H1 (cell line): ENCODE results near the gene TNP2. TPM values are rescaled to one million over a fixed set of nuclear protein-coding genes. Genes with fewer than 3 reads are reported as not detected.

Experiments used
- CTCF ChIA-PET: fragments of 300-600 bp; sonication (Branson Sonifier 250); formaldehyde crosslinking; loops from one replicate; lab custom pipeline; 2021; ENCODE audit not compliant: partially characterized antibody; lab: Charles Lee
- POLR2A ChIA-PET: fragments of 300-600 bp; sonication (Branson Sonifier 250); formaldehyde crosslinking; loops from one replicate; lab custom pipeline; 2021; ENCODE audit warnings: inconsistent platforms; ENCODE audit not compliant: partially characterized antibody; lab: Charles Lee
- DNase-seq, 2 experiments: peaks; one replicate each; pipeline versions ENCODE4 v3.0.0 to v3.0.0-alpha.2; 2010 to 2022; ENCODE audit warnings: low spot score in 2 of 2, low read depth in 1 of 2, mixed read lengths in 1 of 2
- FAIRE-seq: peaks from 2 replicates; lab custom pipeline; 2011; peaks lifted over from hg19 to GRCh38; lab: Jason Lieb, UNC
- H2AFZ ChIP-seq: 2 replicates; pipeline ENCODE4 v1.8.1; 2012; ENCODE audit warnings: low read length, inconsistent platforms
- H2AK5ac ChIP-seq: 2 replicates; pipeline ENCODE4 v1.6.1; 2013; ENCODE audit warnings: low read depth, low read length
- H2BK120ac ChIP-seq: replicated peaks from 2 replicates; pipeline ENCODE3; 2013; ENCODE audit warnings: low read depth, low read length, inconsistent platforms
- H2BK12ac ChIP-seq: 2 replicates; pipeline ENCODE4 v1.6.1; 2013; ENCODE audit warnings: low read depth, low read length
- H2BK15ac ChIP-seq: 2 replicates; pipeline ENCODE4 v1.6.1; 2013; ENCODE audit warnings: low read length
- H2BK20ac ChIP-seq: 2 replicates; pipeline ENCODE4 v1.6.1; 2013; ENCODE audit warnings: low read length
- H2BK5ac ChIP-seq: 2 replicates; pipeline ENCODE4 v1.6.1; 2013; ENCODE audit warnings: low read depth, low read length
- H3K14ac ChIP-seq: 2 replicates; pipeline ENCODE4 v1.6.1; 2013; ENCODE audit warnings: inconsistent platforms; ENCODE audit not compliant: insufficient read length
- H3K18ac ChIP-seq: 2 replicates; pipeline ENCODE4 v1.6.1; 2013; ENCODE audit warnings: low read length; ENCODE audit errors: extremely low read depth
- H3K23ac ChIP-seq: 2 replicates; pipeline ENCODE4 v1.6.1; 2013; ENCODE audit warnings: inconsistent platforms; ENCODE audit not compliant: insufficient read length
- H3K23me2 ChIP-seq: 2 replicates; pipeline ENCODE4 v1.6.1; 2013; ENCODE audit warnings: low read depth, low read length
- H3K27ac ChIP-seq: 2 replicates; pipeline ENCODE4 v1.6.1; 2011; ENCODE audit warnings: low read depth, low read length, inconsistent platforms
- H3K27me3 ChIP-seq, 4 experiments: replicated peaks in 1 of 4; 1 replicate in 1 of 4; 2 replicates in 3 of 4; pipeline versions ENCODE4 v1.6.1 to v1.8.1; 2011 to 2013; ENCODE audit warnings: low read length in 3 of 4, mild to moderate bottlenecking in 3 of 4, inconsistent platforms in 2 of 4, mixed read lengths in 2 of 4, moderate library complexity in 1 of 4; ENCODE audit not compliant: control insufficient read depth in 3 of 4, insufficient read depth in 3 of 4; ENCODE audit errors: extremely low read depth in 1 of 4
- H3K36me3 ChIP-seq, 4 experiments: 2 replicates each; pipeline versions ENCODE4 v1.6.1 to v1.8.1; 2011 to 2013; ENCODE audit warnings: mild to moderate bottlenecking in 4 of 4, low read length in 3 of 4, moderate library complexity in 2 of 4, control low read depth in 1 of 4, inconsistent platforms in 1 of 4; ENCODE audit not compliant: insufficient read depth in 4 of 4, control insufficient read depth in 2 of 4
- H3K4ac ChIP-seq: replicated peaks from 2 replicates; pipeline ENCODE3; 2013; ENCODE audit warnings: low read length, low read depth, mixed read lengths, inconsistent platforms; ENCODE audit not compliant: insufficient read length
- H3K4me1 ChIP-seq, 4 experiments: replicated peaks in 1 of 4; 1 replicate in 1 of 4; 2 replicates in 3 of 4; pipeline versions ENCODE4 v1.6.1 to v1.8.1; 2011 to 2013; ENCODE audit warnings: low read length in 3 of 4, inconsistent platforms in 2 of 4, mixed read lengths in 1 of 4; ENCODE audit not compliant: insufficient read depth in 4 of 4, control insufficient read depth in 3 of 4
- H3K4me2 ChIP-seq, 2 experiments: 2 replicates each; pipeline versions ENCODE4 v1.6.1 to v1.8.1; 2011 to 2013; ENCODE audit warnings: low read depth in 2 of 2, low read length in 2 of 2, control low read depth in 1 of 2, inconsistent platforms in 1 of 2, mild to moderate bottlenecking in 1 of 2; ENCODE audit not compliant: insufficient read depth in 1 of 2
- H3K4me3 ChIP-seq, 4 experiments: fragments of 200-600, 300-600 bp in 1 of 4; sonication (generic), shearing (Covaris generic), sonication (Bioruptor Twin) in 1 of 4; 2 replicates each; pipeline versions ENCODE4 v1.5.1 to v1.8.1; 2011 to 2016; ENCODE audit warnings: low read length in 4 of 4, low read depth in 3 of 4, control low read depth in 2 of 4, inconsistent platforms in 2 of 4, mild to moderate bottlenecking in 2 of 4, mixed read lengths in 1 of 4, moderate library complexity in 1 of 4; ENCODE audit not compliant: insufficient read depth in 2 of 4; ENCODE audit errors: extremely low read depth in 1 of 4
- H3K56ac ChIP-seq: replicated peaks from 2 replicates; pipeline ENCODE3; 2013; ENCODE audit warnings: low read depth, mild to moderate bottlenecking, mixed read lengths, low read length, inconsistent platforms; ENCODE audit not compliant: insufficient read length
- H3K79me1 ChIP-seq: 2 replicates; pipeline ENCODE4 v1.6.1; 2013; ENCODE audit warnings: low read depth, low read length, control low read depth
- H3K79me2 ChIP-seq, 2 experiments: 2 replicates each; pipeline versions ENCODE4 v1.6.1 to v1.8.1; 2012 to 2013; ENCODE audit warnings: low read length in 2 of 2, mild to moderate bottlenecking in 2 of 2, inconsistent platforms in 1 of 2; ENCODE audit not compliant: insufficient read depth in 2 of 2, control insufficient read depth in 1 of 2
- H3K9ac ChIP-seq, 4 experiments: replicated peaks in 1 of 4; 1 replicate in 1 of 4; 2 replicates in 3 of 4; pipeline versions ENCODE4 v1.6.1 to v1.8.1; 2011 to 2013; ENCODE audit warnings: low read depth in 3 of 4, low read length in 3 of 4, control low read depth in 2 of 4, mild to moderate bottlenecking in 2 of 4, moderate library complexity in 2 of 4, inconsistent platforms in 1 of 4; ENCODE audit errors: extremely low read depth in 1 of 4
- H3K9me3 ChIP-seq, 2 experiments: 2 replicates each; pipeline versions ENCODE4 v1.6.1 to v1.8.1; 2012 to 2013; ENCODE audit warnings: mild to moderate bottlenecking in 2 of 2, moderate library complexity in 2 of 2, control low read depth in 1 of 2, inconsistent platforms in 1 of 2, low read depth in 1 of 2, low read length in 1 of 2, mixed read lengths in 1 of 2; ENCODE audit not compliant: insufficient read depth in 2 of 2
- H4K20me1 ChIP-seq, 2 experiments: replicated peaks in 1 of 2; 2 replicates each; pipeline versions ENCODE3 to v1.8.1; 2011 to 2013; ENCODE audit warnings: inconsistent platforms in 2 of 2, low read length in 2 of 2, mild to moderate bottlenecking in 1 of 2; ENCODE audit not compliant: insufficient read depth in 2 of 2, control insufficient read depth in 1 of 2
- H4K5ac ChIP-seq: 2 replicates; pipeline ENCODE4 v1.6.1; 2013; ENCODE audit warnings: low read length, low read depth, mixed read lengths, inconsistent platforms; ENCODE audit not compliant: insufficient read length
- H4K8ac ChIP-seq: 2 replicates; pipeline ENCODE4 v1.8.0; 2013; ENCODE audit warnings: mild to moderate bottlenecking, moderate library complexity, low read length, inconsistent platforms; ENCODE audit not compliant: insufficient read depth; ENCODE audit errors: extremely low read depth
- H4K91ac ChIP-seq: replicated peaks from 2 replicates; pipeline ENCODE3; 2013; ENCODE audit warnings: low read length, mixed read lengths, inconsistent platforms; ENCODE audit not compliant: insufficient read length
- CBX8 ChIP-seq: fragments of 300-800, 300-1000 bp; sonication (generic); IDR thresholded peaks from 2 replicates; pipeline ENCODE4 v1.7.1; 2016; ENCODE audit warnings: low read depth, low read length, borderline replicate concordance
- CTBP2 ChIP-seq: IDR thresholded peaks from 2 replicates; pipeline ENCODE4 v1.7.0; 2011; ENCODE audit warnings: borderline replicate concordance, mild to moderate bottlenecking, moderate library complexity, mixed read lengths, low read length; ENCODE audit not compliant: insufficient read depth, insufficient read length
- EZH2 ChIP-seq: fragments of 200-600 bp; sonication (generic); IDR thresholded peaks from 2 replicates; pipeline ENCODE4 v1.7.1; 2012; ENCODE audit warnings: low read depth, mild to moderate bottlenecking, moderate library complexity, low read length, inconsistent platforms; ENCODE audit not compliant: severe bottlenecking
- JUN ChIP-seq: IDR thresholded peaks from 2 replicates; pipeline ENCODE4 v1.6.1; 2011; ENCODE audit warnings: low read depth, mild to moderate bottlenecking, improper control_type of control experiment, low read length
- NRF1 ChIP-seq: IDR thresholded peaks from 2 replicates; pipeline ENCODE4 v1.6.1; 2011; ENCODE audit warnings: mild to moderate bottlenecking, low read depth, low read length, improper control_type of control experiment
- PHF8 ChIP-seq: fragments of 200-600 bp; sonication (generic); conservative IDR thresholded peaks from 2 replicates; pipeline ENCODE4 v1.7.1; 2012; ENCODE audit warnings: low read depth, mild to moderate bottlenecking, inconsistent platforms, low read length, moderate library complexity
- WGBS, 2 experiments: shearing (Covaris generic) in 1 of 2; methylation state at CpG; one replicate each; pipeline versions ENCODE4 v1.1.6 to v1.1.7; 2013 to 2015; ENCODE audit warnings: low lambda C conversion rate in 2 of 2, mixed read lengths in 2 of 2, inconsistent platforms in 1 of 2, low coverage in 1 of 2, missing lambda C conversion rate in 1 of 2; ENCODE audit not compliant: insufficient replicate concordance in 2 of 2, insufficient coverage in 1 of 2, insufficient read length in 1 of 2; ENCODE audit errors: extremely low coverage in 1 of 2, missing lambda C conversion rate in 1 of 2; 5-methylcytosine and 5-hydroxymethylcytosine counted together
- polyA plus RNA-seq, 7 experiments: library from polyadenylated mRNA; depleted of rRNA in 3 of 7; stranded (reverse) in 5 of 7; unstranded in 2 of 7; fragments of >200 nt in 5 of 7; fragments of 200-250 nt in 2 of 7; gene quantifications; 1 replicate in 5 of 7; 2 replicates in 1 of 7; 4 replicates in 1 of 7; pipeline versions ENCODE4 v1.2.1 to v1.2.3, GENCODE V29; 2011 to 2013; ENCODE audit warnings: missing spikeins in 2 of 7, mixed read lengths in 2 of 7
- total RNA-seq: library from RNA; stranded (reverse); fragmentation: NEBNext Ultra II Directional; extraction: Animal tissue kit (Norgen Biotek cat#: 25700); gene quantifications from 2 replicates; pipeline ENCODE4 v1.2.1, GENCODE V29; 2021
- TF ChIP-seq, protein P1 (sequence below), 3 experiments: IDR thresholded peaks; 1 replicate in 2 of 3; 2 replicates in 1 of 3; pipeline versions ENCODE4 v1.5.1 to v1.6.1; 2011; ENCODE audit warnings: low read length in 3 of 3, mild to moderate bottlenecking in 3 of 3, inconsistent platforms in 2 of 3, low read depth in 1 of 3, moderate library complexity in 1 of 3; ENCODE audit not compliant: insufficient read depth in 1 of 3; ENCODE audit errors: control extremely low read depth in 1 of 3
- TF ChIP-seq, protein P2 (sequence below): IDR thresholded peaks from 2 replicates; pipeline ENCODE4 v1.6.1; 2011; ENCODE audit warnings: low read length, improper control_type of control experiment

TNP2 gene
- total and polyA plus RNA-seq, 2 of the 8 experiments (the other 6 are each of a cell fraction or from before 2014, with no cell fraction given), result not detected

DNA sequence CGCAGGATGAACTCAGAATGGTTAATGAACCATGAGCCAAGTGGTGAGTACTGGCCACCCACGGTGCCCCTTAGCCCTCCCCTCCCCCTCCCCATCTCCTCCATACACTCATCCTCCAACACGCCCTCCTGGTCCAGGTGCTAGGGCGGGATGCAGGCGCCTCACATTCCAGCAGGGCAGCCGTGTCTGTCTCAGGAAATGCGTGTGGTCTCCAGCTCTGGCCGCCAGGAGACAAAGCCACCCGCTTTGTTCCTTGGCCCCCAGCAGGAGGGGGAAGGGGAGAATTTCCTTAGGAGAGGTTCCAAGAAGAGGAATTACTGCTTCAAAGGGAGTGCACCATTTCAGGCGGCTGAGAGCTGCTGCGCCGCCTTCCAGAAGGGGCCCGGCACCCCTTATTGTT, 46.4 kb upstream of the TNP2 start:
- Histone ChIP-seq H3K18ac (peak overlapping the region; percentile 100; the same call in 1 of the 2 replicates), H3K56ac (no peak overlapping the region), H2BK12ac (0 out of 2 replicates have a peak overlapping the region, but pooled peaks have one; percentile 100), H3K27me3 (no peaks in the 10 kb centered on the region), H4K20me1 (no peaks in the 10 kb centered on the region), H3K4me2 (peak overlapping the region; percentile 68 to 82), H2BK15ac (no peak overlapping the region), H3K79me2 (no peaks in the 10 kb centered on the region), H3K23me2 (peaks cover 3% of the 10 kb centered on the region; the same call in 1 of the 2 replicates), H4K5ac (no peak overlapping the region), H3K36me3 (no peaks in the 10 kb centered on the region), H2BK20ac (peak overlapping the region; percentile 100; the same call in 1 of the 2 replicates), H4K91ac (peak overlapping the region; percentile 100), H3K4me1 (peaks cover 23 to 36% (median 25%) of the 10 kb centered on the region in 4 experiments), H3K4ac (no peak overlapping the region), H4K8ac (peak overlapping the region; percentile 47), H3K27ac (peak overlapping the region; percentile 76), H2BK5ac (peak overlapping the region; percentile 100), H2AFZ (no peak overlapping the region), H3K79me1 (no peaks in the 10 kb centered on the region), H3K23ac (no peak overlapping the region), H3K4me3 (peak overlapping the region in 2 of 4 experiments; percentile 29 to 48; a peak in 3 of 8 replicates), H3K9ac (peak overlapping the region in 2 of 4 experiments; percentile 56 to 58; a peak in 3 of 7 replicates), H2BK120ac (peak overlapping the region; percentile 58), H3K9me3 (no peaks in the 10 kb centered on the region), H2AK5ac (peak overlapping the region; percentile 100), H3K14ac (no peak overlapping the region)
- FAIRE-seq, result peak; percentile 55
- WGBS, 2 experiments, result 1% methylated on average over 13 of the region's 13 CpGs; no CpG with 5 or more reads in 1 of the 2 experiments
- ChIA-PET POLR2A (interaction anchor here (0.7 to 5.1 kb wide), 19 partner anchors 9 to 366 kb away, joined by 3 to 29 read pairs (median 4); partner anchors contain the start of gene SOCS1), CTCF (interaction anchor here (0.5 to 3.2 kb wide), 11 partner anchors 11 to 401 kb away, joined by 3 to 12 read pairs (median 3); no protein-coding TSS in a partner anchor)
- peak; percentile 85 to 99 for DNase-seq
- TF ChIP-seq, protein P1, sequence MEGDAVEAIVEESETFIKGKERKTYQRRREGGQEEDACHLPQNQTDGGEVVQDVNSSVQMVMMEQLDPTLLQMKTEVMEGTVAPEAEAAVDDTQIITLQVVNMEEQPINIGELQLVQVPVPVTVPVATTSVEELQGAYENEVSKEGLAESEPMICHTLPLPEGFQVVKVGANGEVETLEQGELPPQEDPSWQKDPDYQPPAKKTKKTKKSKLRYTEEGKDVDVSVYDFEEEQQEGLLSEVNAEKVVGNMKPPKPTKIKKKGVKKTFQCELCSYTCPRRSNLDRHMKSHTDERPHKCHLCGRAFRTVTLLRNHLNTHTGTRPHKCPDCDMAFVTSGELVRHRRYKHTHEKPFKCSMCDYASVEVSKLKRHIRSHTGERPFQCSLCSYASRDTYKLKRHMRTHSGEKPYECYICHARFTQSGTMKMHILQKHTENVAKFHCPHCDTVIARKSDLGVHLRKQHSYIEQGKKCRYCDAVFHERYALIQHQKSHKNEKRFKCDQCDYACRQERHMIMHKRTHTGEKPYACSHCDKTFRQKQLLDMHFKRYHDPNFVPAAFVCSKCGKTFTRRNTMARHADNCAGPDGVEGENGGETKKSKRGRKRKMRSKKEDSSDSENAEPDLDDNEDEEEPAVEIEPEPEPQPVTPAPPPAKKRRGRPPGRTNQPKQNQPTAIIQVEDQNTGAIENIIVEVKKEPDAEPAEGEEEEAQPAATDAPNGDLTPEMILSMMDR (IDR thresholded peaks at IDR 0.05; ENCODE audit: control extremely low read depth in 1 of 3, insufficient read depth in 1 of 3, low read depth in 1 of 3, low read length in 3 of 3), result peak; percentile 29 to 55 (median 41)
- TF ChIP-seq CBX8 (no peak), PHF8 (no peak), NRF1 (no peak), JUN (no peak), EZH2 (no peak), CTBP2 (peak; percentile 96)
- TF ChIP-seq, protein P2, sequence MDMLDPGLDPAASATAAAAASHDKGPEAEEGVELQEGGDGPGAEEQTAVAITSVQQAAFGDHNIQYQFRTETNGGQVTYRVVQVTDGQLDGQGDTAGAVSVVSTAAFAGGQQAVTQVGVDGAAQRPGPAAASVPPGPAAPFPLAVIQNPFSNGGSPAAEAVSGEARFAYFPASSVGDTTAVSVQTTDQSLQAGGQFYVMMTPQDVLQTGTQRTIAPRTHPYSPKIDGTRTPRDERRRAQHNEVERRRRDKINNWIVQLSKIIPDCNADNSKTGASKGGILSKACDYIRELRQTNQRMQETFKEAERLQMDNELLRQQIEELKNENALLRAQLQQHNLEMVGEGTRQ, result no peak
